Measurements from ENCODE around the gene E2F2.

Gene E2F2

DNA sequence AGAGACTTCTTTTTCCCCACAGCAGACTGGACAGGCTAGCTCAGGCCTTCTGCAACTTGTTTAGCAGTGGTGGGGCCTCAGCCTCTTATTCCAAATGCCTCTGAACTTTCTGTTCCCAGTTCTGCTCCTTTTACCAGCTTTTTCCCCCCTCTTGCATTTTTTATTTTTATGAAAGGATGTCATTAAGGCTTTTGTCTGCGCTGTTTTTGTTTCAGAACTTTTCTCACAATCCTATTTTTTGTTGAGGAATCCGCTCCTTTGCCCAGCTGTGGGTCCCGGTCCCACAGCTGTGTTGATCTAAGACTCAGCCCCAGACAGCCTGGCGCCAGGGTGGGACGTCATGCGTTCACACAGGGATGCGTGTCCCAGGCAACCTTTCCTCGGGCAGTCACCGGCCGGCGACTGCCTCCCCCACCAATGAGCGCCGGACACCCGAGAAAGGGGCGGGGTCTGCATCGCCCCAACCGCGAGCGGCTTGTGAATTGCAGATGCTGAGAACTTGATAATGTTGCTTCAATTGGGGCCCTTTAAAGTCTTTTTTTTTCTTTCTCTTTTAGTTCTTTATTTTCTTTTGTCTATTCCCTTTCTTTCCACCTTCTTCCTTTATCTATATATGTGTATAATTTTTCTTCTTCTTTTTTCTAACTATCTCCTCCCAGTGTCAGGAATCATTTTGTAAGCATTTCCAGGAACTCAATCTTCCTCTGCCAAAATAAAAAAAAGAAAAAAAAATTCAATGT lies 31.3 kb upstream of the E2F2 start:
- DNase-seq: peak; percentile 78

DNA sequence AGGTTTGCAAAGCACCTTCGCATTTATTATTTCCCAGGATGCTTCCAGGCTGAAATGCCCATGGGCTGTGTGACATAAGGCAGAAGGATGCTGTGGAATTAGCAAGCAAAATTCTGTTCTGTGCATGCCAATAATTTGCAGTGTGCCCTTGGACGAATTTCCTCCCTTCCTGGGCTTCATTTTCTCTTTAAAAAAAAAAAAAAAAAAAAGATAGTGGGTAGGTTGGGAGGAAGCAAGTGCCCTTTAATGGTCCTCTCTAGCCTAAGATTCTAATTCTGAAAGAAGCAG lies 30.7 kb upstream of the E2F2 start:
- DNase-seq: no peak

DNA sequence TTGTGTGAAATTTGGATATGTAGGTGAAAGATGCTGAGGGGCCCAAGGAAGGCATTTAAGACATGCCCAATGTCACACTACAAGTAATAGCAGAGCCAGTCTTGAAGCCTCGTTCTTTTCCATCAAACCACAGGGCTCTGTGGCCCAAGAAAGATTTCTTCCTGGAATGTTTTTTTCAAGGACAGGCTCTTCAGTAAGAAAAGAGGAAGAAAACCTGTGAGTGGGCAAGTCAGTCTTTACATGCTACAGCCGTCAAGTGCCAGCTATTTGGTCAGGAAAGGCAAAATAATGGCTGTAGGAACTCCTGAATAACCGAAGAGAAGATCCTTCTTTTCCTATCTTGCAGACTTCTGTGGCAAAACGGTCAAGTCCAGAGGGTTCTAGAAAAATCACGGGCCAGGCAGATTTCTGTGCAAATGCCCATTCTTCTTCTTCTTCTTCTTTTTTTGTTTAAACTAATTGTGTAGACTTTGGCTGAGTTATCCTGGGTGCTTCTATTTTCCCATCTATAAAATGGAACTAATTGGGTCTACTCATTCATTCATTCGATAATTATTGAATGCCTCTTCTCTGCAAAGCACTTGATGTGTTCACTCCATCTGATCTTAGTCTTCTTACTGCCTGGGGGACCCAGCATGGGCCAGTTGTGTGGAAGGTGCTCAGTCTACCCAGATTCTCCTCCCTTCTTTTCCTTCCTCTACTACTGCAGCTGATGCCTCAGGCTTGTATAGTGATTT lies 30.2 kb upstream of the E2F2 start:
- no peak for DNase-seq

DNA sequence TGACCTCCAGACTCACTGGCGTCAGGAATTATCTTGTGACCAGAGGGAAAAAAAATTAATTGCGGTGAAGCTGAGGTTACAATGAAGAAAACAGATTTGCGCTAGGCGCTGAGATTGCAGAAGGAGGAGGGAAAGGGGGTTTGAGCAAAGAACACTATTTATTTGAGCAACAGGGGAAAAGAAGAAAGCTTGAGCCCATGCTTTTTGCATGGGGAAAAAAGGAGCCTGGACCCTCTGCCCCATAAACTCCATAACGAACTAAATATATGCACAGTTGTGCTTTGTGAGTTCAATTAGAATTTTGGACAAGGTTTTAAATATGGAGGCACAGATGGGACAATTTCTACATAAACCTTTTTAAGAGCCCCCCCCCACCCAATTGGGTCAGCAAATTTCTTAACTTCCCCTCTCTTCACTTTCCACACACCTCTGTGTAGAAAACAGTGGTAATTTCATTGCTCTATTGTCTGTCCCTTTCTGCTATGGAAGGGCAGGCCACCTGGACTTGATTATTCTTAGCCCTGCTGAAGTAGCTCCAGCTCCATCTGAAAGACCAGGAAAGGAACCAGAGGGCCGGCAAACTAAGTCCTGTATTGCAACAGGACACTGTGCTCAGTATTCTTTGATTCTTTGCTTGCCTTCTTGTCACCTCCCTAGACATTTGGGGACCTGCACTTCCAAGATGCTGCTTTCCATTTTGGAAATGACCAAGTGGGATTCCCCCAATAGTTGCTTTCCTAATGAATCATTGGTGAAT lies 29.1 kb upstream of the E2F2 start:
- no peak for DNase-seq

DNA sequence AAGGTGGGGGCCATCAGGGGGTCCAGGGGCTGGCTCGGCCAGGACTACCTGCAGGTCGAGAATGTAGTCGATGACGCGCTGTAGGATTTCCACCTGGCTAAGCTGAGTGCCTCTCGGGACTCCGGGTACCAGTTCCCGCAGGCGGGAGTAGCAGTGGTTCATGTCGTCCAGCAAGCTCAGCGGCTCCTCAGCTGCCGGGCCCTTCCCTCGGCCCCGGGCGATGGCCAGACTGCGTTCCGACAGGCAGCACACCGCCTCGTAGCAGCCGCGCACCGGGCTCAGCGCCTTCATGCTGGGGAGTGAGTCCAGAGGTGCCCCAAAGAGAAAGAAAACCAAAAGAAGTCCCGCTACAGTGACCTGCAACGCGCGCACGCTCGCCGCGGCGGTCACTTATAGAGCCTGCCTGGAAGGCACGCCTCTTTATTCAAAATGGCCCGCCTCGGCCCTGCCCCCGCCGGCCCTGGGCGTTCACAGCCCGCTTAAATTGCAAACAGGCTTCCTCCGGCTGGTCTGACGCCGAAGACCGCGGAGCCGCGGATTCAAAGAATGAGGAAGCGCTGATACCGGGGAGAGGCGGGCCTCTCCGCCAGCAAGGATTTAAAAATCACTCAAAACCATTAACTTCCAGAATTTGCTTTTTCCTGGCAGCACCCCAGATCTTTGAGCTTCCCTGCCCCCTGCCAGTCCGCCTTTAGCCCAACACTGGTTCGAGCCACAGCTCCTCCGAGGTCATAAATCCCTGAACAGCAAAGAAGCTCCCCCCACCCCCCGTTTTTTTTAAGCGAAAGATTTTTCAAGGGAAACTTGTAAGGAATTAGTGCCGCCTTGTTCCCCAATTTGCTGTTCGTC lies 28.3 kb upstream of the E2F2 start, which contains the start of gene ID3:
ID3 (minus strand) TSS at position 366 of the 849 bp plus-strand sequence; CDS start at position 291, 75 bp downstream.
- DNase-seq: peak; percentile 76

DNA sequence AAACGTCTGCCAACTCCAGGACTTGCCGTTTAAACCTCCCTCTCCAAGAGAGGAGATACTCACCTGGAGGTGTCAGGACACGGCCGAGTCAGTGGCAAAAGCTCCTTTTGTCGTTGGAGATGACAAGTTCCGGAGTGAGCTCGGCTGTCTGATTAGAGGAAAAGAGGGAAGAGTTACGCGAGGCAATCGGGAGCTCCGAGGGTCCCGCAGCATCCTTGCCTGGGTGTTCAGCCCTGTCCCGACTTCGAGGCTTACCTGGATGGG lies 27.8 kb upstream of the E2F2 start:
- no peak for DNase-seq

DNA sequence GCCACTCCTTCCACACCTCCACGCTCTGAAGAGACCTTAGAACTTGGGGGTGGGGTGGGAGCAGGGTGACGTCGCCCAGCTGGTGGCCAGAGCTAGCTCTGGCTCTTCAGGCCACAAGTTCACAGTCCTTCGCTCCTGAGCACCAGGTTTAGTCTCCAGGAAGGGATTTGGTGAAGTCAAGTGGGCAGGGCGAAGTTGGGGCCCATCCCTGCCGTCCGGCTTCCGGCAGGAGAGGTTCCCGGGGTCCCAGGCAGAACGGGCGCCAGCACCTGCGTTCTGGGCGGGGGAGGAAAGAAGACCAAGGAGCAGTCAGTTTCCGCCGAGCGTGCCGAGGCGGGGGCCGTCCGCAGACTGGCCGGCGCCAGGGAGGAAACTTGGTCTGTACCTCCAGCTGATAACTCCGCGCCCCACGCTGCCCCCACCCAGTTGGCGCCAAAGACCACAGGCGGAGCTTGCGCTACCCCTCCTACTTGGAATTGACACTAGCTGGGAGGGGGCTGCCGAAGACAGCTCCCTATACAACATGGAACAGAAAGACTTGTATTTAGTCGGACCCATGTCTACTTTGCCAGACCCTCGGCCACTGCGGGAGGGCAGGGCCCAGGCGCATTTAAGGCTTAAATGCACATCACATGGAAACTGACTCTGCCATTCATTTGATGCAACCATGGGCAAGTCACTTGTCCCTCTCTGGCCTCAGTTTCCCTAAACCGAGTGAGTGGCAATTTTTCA lies 27.3 kb upstream of the E2F2 start:
- no peak for DNase-seq

DNA sequence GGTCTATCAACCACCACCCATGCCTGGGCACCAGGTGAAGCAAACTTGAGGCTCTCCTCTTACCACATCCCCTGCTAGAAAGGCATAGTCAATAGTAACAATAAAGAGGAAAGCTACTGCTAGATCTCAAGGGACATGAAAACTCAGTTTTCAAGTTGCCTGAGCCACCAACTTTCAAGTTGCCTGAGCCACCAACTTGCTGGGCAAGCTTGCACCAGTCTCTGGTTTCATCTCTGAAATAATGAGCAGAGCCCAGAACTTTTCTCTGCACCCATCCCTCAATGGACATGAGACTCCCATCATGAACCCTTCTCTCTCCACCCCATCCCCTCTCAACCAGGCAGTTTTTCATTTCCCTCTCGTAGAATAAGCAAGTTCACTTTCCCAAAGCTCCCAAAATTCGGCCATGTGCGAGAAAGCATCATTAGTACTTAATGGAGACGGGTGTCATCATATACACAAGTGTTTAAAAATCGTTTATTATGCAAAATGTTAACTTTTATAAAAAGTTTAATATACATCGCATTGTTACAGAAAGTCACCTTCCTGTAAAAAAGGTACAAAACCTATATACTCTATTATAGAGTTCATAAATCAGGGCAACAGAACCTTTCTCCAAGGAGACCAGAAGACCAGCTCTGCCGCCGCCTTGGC lies 26.6 kb upstream of the E2F2 start:
- DNase-seq: no peak

DNA sequence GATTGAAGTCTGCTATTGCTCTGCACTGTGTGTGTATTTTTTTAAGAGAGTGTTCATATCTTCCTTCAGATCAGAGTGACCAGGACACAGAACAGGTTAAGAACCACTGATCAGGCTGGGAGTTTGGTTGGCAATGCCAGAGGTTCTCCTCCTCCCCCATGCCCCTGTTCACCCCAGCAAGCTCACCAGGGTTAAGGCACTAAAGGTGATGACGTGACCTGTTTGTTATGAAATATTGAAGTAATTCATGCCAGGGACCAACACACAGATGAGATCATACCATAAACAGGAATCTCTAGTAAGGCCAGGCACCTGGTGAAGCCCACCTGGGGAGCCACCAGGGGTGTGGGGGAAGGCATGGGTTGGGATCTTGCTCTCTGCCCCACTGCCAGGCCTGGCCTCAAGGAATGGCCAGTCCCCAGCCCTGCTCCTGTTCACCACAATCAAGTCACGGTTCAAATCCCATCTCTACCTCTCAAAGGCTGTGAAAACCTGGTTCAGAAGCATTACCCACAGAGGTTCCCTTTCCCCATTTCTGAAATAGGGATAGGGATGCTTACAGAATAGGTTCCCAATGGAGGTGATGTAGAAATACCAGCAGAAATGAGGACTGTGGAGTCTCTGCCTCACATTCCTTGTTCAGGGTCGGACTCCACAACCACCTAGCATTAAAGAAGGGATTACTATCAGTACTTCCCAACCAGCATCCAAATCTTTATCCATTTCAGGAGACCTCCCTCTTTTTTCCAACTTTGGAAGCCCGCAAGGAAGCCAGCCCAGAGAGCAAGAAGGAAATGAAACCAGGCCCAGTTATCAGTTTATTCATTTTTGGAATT lies 25.8 kb upstream of the E2F2 start:
- DNase-seq: no peak

DNA sequence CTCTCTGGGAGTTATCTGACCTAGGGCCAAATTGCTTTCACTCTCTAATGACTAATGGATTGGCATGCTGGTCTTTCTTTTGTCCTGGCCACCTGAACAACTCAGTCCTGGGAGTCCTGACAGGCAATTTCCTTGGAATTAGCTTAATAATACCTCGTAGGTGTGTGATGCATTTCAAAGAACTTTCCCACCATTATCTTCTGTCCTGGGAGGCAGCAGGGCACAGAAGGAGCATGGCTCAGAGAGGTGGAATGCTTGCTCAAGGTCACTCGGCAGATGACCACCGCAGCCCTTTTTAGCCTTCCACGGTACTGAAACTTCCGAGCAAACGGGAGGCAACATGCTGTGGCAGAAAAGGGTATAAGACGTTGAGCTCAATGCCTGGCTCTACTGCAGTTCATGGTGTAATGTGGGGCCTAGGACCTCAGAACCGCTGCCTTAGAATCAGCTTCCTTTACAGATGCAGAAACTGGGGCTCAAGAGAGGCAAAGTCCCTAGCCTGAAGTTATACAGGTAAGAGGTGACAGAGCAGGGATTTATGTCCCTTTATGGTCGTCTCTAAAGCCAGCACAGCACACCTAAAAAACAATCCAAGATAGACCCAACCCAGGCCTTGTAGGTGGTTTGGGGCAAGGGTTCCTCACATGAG lies 25.1 kb upstream of the E2F2 start:
- DNase-seq: no peak

DNA sequence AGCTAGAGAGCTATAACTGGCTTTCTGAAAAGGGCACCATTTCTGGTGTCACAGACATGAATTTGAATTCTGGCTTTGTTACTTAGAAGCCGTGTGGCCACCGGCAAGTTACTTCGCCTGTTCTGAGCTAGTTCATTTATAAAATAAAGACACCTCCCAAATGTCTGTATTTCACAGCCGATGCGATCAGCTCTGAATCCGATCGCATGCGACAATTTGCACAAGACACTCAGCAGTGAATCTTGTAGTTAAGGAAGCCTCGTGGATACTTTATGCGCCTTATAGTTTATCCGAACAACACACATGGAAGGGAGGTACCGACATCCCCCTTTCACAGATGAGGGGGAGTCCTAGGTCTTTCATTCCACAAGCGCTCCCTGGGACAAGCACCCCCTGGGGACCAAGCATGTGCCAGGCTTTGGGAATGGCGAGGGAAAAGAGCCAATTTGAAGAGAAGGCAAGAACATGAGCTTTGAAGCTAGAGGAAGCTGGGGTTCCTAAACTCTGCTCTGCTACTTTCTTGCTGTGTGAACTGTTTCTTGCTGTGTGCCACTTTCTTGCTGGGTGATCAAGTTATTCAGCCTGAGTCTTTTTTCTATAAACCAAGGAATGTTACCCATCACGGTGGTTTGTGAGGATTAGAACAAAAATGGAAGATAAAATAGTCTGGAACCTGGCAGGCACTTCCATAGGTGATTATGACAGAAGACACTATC lies 24.4 kb upstream of the E2F2 start:
- DNase-seq: no peak

DNA sequence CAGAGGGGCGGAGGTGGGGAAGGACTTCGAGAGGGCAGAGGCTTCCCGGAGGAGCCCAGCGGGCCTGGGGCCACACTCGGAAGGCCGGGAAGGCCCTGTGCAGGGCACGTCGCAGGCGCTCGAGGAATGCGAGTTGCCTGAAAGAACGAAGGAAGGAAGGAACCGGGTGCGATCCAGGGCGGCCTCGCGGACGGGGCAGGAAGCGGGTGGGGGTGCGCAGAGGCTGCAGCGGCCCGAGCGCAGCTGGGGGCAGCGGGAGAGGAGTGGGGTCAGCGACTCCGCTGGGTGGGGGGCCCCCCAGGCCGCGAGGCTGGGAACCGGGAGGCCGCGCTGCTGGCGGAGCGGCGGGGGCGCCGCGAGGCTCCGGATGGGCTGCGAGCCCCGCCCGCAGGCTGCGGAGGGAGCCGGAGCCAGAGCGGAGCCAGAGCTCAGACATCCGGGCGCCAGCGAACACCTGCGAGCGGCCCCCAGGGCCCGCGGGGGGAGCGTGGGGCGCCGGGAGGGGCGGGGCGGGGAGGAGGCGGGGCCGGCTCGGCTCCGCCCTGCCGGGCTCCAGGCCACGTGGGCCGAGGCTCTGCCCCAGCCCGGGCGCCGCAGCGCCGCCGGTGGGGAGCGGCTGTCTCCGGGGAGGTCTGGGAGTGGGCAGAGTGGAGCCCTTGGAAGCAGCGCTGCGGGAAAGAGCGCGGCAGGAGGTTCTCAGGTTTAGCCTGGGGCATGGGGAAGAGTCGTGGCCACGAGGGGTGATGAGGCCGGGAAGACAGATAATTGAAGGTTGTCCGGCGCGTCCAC lies 23.6 kb upstream of the E2F2 start:
- peak; percentile 44 for DNase-seq

DNA sequence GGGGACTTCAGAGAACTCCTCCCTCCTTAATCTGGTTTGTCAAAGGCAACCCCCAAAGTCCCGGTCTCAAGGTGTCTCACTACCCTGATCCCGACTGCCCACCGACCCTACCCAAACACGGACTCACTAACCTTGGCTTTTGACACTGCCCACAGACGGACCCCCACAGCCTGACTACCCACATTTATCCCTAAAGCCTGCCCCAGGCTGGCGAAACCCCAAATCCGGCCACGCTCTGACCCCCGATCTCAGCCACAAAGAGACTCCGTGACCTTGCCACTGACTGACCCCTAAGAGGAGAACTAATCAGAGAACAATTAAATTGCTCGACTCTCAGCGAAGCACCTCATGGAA lies 23.1 kb upstream of the E2F2 start:
- no peak for DNase-seq

DNA sequence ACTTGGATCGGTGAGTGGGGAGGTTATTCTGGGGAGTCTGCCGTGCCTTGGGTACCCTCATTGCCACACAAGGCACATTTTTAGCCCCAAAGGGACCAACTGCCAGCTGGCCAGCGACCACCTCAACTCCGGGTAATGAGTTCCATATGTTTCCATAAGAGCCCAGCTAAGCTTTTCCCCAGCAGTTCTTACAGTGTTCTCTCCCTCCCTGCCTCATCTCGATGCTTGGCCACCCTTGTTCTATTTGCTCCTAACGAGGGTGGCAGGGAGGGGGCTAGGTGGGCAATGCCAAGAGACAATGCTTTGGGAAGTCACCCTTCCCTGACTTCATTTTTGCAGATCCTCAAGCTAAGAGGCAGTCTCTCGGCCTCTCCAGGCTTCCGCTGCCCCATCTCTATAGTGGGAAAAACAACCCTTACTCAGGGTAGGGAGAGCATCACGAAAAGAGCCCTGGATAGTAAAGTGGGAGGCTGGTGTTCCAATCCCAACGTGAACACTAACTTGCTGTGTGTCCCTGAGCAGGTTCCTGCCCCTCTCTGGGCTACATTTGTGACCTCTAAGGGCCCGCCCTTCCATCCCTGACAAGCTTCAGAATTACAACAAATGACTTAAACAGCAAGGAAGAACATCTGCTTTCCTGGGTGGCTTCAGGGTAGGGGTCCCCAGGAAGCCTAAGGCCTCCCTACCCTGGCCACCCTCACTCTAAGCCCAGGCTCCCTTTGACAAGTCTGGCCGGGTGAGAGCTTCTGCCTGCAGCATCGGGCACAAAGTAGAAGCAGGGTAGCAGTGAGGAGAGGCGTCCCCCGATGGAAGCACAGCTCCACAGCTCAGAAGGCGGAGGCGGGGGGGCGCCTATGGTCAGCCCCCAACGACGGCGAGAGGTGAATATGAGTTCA lies 22.4 kb upstream of the E2F2 start:
- DNase-seq: no peak

DNA sequence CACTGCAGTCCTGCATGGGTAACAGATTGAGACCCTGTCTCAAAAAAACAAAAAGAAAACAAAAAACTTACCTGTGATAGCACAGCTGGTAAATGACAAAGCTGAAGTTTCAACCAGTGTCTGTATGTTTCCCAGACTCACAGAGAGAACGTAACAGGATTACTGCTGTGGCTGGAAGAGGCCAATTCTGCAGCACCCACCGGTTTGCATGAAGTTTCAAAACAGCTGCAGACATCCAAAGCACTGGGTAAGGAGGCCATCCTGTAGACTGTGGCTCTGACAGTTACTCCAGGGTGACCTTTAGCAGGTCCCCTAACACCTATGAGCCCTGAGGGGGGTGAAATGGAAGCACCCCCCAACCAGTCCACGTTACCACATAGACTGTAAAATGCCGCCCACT lies 20.8 kb upstream of the E2F2 start:
- no peak for DNase-seq

DNA sequence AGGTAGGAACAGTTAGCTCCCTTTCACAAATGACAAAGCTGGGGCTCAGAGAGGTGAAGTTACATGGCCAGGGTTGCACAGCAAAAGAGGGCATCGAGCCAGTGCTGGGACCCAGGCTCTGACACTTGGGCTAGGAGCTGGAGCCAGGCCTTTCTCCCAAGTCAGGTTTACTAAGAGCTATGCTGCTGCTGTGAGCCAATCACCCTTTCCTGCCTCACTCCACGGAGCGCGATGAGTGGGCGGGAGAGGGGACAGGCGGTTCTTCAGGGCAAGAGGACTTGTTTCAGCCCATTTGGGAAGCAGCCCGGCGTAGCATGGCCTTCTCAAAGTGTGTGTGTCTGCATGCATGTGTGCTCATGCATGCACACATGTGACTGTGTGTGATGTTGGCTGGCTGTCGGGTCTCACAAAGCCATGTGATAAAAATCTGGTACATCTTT lies 17.7 kb upstream of the E2F2 start:
- DNase-seq: no peak

DNA sequence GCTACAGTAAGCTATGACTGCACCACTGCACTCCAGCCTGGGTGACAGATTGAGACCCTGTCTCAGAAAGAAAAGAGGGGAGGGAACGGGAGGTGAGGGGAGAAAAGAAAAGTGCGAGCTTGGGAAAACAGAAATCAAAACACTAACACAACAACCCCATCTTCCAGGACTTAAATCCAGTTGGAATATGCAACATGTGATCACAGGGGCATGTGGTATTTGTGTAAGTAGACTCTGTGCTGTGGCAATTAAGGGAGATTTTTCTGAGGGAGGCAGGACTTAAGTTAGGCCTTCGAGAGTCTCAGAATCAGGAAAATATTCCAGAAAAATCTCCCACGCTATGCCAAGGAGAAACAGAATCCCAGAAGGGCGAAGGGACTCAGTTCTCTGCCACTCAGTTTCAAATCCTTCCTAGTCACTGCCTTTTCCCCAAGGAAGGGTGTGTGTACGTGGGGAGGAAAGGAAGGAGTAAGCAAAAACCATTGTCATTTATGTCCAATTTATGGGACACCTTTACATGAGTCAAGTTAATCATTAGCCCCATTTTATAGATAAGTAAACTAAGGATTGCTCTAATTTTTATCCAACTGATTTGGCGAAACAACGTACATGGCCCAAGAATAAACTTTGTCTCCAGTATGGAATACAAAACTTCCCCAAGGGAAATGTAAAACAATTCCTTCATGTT lies 16.0 kb upstream of the E2F2 start:
- no peak for DNase-seq

Data from NCI-H1436 treated with DMSO at 0.1 percent for 48 hours (cell line).